ENCODE results near the gene ID2.

Gene ID2

GRCh38 chr2:8648441-8649213 lies 33.2 kb upstream of the ID2 start:
- DNase-seq (ENCODE audit: low spot score) = no peak

- no peak for DNase-seq (ENCODE audit: low spot score)
These were observed 32.1 kb upstream of the ID2 start for GRCh38 chr2:8649718-8650117.

GRCh38 chr2:8650256-8650655 lies 31.6 kb upstream of the ID2 start:
- DNase-seq (ENCODE audit: low spot score) = no peak

GRCh38 chr2:8652774-8653426 lies 29.0 kb upstream of the ID2 start:
- no peak for DNase-seq (ENCODE audit: low spot score)

GRCh38 chr2:8653485-8653884 lies 28.4 kb upstream of the ID2 start:
- DNase-seq (ENCODE audit: low spot score) = no peak

GRCh38 chr2:8654041-8654440 lies 27.8 kb upstream of the ID2 start:
- no peak for DNase-seq (ENCODE audit: low spot score)

GRCh38 chr2:8654483-8654882 lies 27.4 kb upstream of the ID2 start:
- no peak for DNase-seq (ENCODE audit: low spot score)

- DNase-seq (ENCODE audit: low spot score) = peak; percentile 73
These were observed 25.7 kb upstream of the ID2 start for GRCh38 chr2:8656160-8656641.

GRCh38 chr2:8656811-8657210 lies 25.0 kb upstream of the ID2 start:
- DNase-seq (ENCODE audit: low spot score) = no peak

GRCh38 chr2:8657423-8658062 lies 24.3 kb upstream of the ID2 start:
- DNase-seq (ENCODE audit: low spot score) = no peak

- DNase-seq (ENCODE audit: low spot score) = no peak
These were observed 23.6 kb upstream of the ID2 start for GRCh38 chr2:8658064-8658862.

GRCh38 chr2:8659092-8659734 lies 22.6 kb upstream of the ID2 start:
- DNase-seq (ENCODE audit: low spot score) = no peak

GRCh38 chr2:8659735-8660492 lies 21.9 kb upstream of the ID2 start:
- no peak for DNase-seq (ENCODE audit: low spot score)

- no peak for DNase-seq (ENCODE audit: low spot score)
These were observed 20.6 kb upstream of the ID2 start for GRCh38 chr2:8661235-8661634.

GRCh38 chr2:8661736-8662135 lies 20.1 kb upstream of the ID2 start:
- DNase-seq (ENCODE audit: low spot score) = peak; percentile 67

GRCh38 chr2:8662239-8662879 lies 19.5 kb upstream of the ID2 start:
- DNase-seq (ENCODE audit: low spot score) = peak; percentile 89

- no peak for DNase-seq (ENCODE audit: low spot score)
These were observed 17.9 kb upstream of the ID2 start for GRCh38 chr2:8663997-8664396.

GRCh38 chr2:8666581-8666980 lies 15.3 kb upstream of the ID2 start:
- DNase-seq (ENCODE audit: low spot score) = no peak

- DNase-seq (ENCODE audit: low spot score) = no peak
These were observed 13.9 kb upstream of the ID2 start for GRCh38 chr2:8667896-8668512.

Measured in AG08395 (cell line).